Colonic mucosa (tissue), 4 donors: ENCODE results near the gene GALK2. TPM values are rescaled to one million over a fixed set of nuclear protein-coding genes. Genes with fewer than 3 reads are reported as not detected.

Source experiments
- DNase-seq: peaks from one replicate; pipeline ENCODE4 v3.0.0-alpha.2; 2020
- H3K27ac ChIP-seq: fragments of 200-600 bp; one replicate; pipeline ENCODE4 v1.8.0; 2021
- H3K27me3 ChIP-seq: fragments of 200-600 bp; one replicate; pipeline ENCODE4 v1.8.0; 2021
- H3K36me3 ChIP-seq: fragments of 200-600 bp; one replicate; pipeline ENCODE4 v1.8.0; 2021
- H3K4me1 ChIP-seq: fragments of 200-600 bp; one replicate; pipeline ENCODE4 v1.8.0; 2021; ENCODE audit warnings: mild to moderate bottlenecking
- H3K4me3 ChIP-seq: fragments of 200-600 bp; one replicate; pipeline ENCODE4 v1.8.0; 2021
- H3K9ac ChIP-seq, 2 donors: one replicate each; pipeline ENCODE4 v1.7.0; 2013; ENCODE audit warnings: control low read depth in 2 of 2, low read depth in 2 of 2, low read length in 2 of 2
- H3K9me3 ChIP-seq: fragments of 200-600 bp; one replicate; pipeline ENCODE4 v1.8.0; 2021
- CTCF ChIP-seq: fragments of 200-600 bp; IDR thresholded peaks from one replicate; pipeline ENCODE4 v1.8.0; 2022; ENCODE audit warnings: antibody characterized with exemption, mild to moderate bottlenecking
- intact Hi-C: fragments of 100-400 bp; cut with DNase I; formaldehyde crosslinking; loops from one replicate; pipeline ENCODE4 v1.14.1; 2022
- total RNA-seq, 2 donors: library from RNA; stranded (reverse); fragmentation: NEBNext Ultra II Directional in 1 of 2; extraction: Animal tissue kit (Norgen Biotek cat#: 25700) in 1 of 2; gene quantifications; one replicate each; pipeline ENCODE4 v1.2.1, GENCODE V29; 2021
- donor health status: healthy.
- donor health status: DM: no; HTN: no; CAD: no.
- donor health status: DM: no; HTN: no; CAD: no.

Gene GALK2
- total RNA-seq, 2 donors from 2014 or later: 39.7 to 48.3 TPM

- TF ChIP-seq CTCF: no peak
- DNase-seq: no peak
- Histone ChIP-seq H3K9ac (no peak overlapping the region), H3K4me3 (no peak overlapping the region), H3K9me3 (no peaks in the 10 kb centered on the region), H3K27ac (no peak overlapping the region), H3K27me3 (no peaks in the 10 kb centered on the region), H3K4me1 (no peaks in the 10 kb centered on the region), H3K36me3 (no peaks in the 10 kb centered on the region)
- intact Hi-C loops: no loop called here
These were observed 191.3 kb downstream of the GALK2 start for GRCh38 chr15:49361370-49361769.

GRCh38 chr15:49366496-49366895 lies 196.4 kb downstream of the GALK2 start:
- no peak overlapping the region for H3K9ac ChIP-seq
- no peak for TF ChIP-seq CTCF
- H3K4me3 ChIP-seq: no peak overlapping the region
- no peak overlapping the region for H3K27ac ChIP-seq
- H3K27me3 ChIP-seq: no peaks in the 10 kb centered on the region
- intact Hi-C loops: no loop called here
- no peaks in the 10 kb centered on the region for H3K4me1 ChIP-seq
- no peaks in the 10 kb centered on the region for H3K36me3 ChIP-seq
- DNase-seq: no peak
- H3K9me3 ChIP-seq: no peaks in the 10 kb centered on the region

- Histone ChIP-seq H3K9me3 (no peaks in the 10 kb centered on the region), H3K27ac (no peak overlapping the region), H3K36me3 (no peaks in the 10 kb centered on the region), H3K4me3 (no peak overlapping the region), H3K27me3 (no peaks in the 10 kb centered on the region), H3K9ac (no peak overlapping the region), H3K4me1 (no peaks in the 10 kb centered on the region)
- DNase-seq: no peak
- no peak for TF ChIP-seq CTCF
- intact Hi-C loops: no loop called here
These were observed 200.7 kb downstream of the GALK2 start for GRCh38 chr15:49370782-49371181.

- TF ChIP-seq CTCF: no peak
- H3K27me3 ChIP-seq: no peaks in the 10 kb centered on the region
- H3K27ac ChIP-seq: no peak overlapping the region
- no peak overlapping the region for H3K9ac ChIP-seq
- no peaks in the 10 kb centered on the region for H3K4me1 ChIP-seq
- intact Hi-C loops: no loop called here
- H3K36me3 ChIP-seq: no peaks in the 10 kb centered on the region
- DNase-seq: no peak
- no peak overlapping the region for H3K4me3 ChIP-seq
- no peaks in the 10 kb centered on the region for H3K9me3 ChIP-seq
These were observed 202.3 kb downstream of the GALK2 start for GRCh38 chr15:49372366-49372765.

- Histone ChIP-seq H3K4me3 (no peak overlapping the region), H3K9me3 (no peaks in the 10 kb centered on the region), H3K9ac (no peak overlapping the region), H3K27ac (no peak overlapping the region), H3K27me3 (no peaks in the 10 kb centered on the region), H3K4me1 (no peaks in the 10 kb centered on the region), H3K36me3 (no peaks in the 10 kb centered on the region)
- intact Hi-C loops: no loop called here
- no peak for TF ChIP-seq CTCF
- no peak for DNase-seq
These were observed 209.9 kb downstream of the GALK2 start for GRCh38 chr15:49379996-49380395.

GRCh38 chr15:49380912-49381311 lies 210.9 kb downstream of the GALK2 start:
- TF ChIP-seq CTCF: no peak
- intact Hi-C loops: no loop called here
- Histone ChIP-seq H3K27me3 (no peaks in the 10 kb centered on the region), H3K27ac (no peak overlapping the region), H3K9me3 (no peaks in the 10 kb centered on the region), H3K36me3 (no peaks in the 10 kb centered on the region), H3K9ac (no peak overlapping the region), H3K4me1 (no peaks in the 10 kb centered on the region), H3K4me3 (no peak overlapping the region)
- no peak for DNase-seq
